T1000 (cell line): ENCODE data around the gene GNS.
"Not testable (repeated sequence)": the region's sequence is repeated elsewhere in the genome, so short reads cannot be mapped to it uniquely, and the experiment has no call there.

Source experiments
- DNase-seq: peaks from one replicate; lab custom pipeline; 2025; ENCODE audit warnings: mixed read lengths; lab: John Stamatoyannopoulos, UW

Gene GNS

DNA sequence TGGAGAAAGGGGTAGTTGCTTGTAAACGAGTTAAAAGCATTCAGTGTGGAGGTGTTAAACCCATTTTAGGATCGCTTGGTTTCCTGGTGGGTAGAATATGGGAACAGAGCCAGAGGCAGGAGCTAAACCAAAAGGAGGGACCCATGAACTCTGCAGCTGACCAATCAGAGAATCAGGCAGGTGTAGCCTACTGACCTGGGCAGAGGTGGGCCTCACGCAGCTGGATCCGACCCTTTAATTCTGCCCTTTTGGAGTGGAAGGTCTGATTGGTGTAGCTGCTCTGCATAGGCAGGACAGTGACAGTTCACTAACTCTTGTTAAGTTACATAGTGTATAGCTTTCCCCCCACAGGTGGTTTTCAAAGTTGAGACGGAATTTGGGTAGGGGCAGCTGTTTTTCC is 63.7 kb downstream of the GNS start:
- DNase-seq, result no peak

- DNase-seq, result no peak
Measured at GRCh38 chr12:64694130-64695040, 64.8 kb downstream of the GNS start.

DNA sequence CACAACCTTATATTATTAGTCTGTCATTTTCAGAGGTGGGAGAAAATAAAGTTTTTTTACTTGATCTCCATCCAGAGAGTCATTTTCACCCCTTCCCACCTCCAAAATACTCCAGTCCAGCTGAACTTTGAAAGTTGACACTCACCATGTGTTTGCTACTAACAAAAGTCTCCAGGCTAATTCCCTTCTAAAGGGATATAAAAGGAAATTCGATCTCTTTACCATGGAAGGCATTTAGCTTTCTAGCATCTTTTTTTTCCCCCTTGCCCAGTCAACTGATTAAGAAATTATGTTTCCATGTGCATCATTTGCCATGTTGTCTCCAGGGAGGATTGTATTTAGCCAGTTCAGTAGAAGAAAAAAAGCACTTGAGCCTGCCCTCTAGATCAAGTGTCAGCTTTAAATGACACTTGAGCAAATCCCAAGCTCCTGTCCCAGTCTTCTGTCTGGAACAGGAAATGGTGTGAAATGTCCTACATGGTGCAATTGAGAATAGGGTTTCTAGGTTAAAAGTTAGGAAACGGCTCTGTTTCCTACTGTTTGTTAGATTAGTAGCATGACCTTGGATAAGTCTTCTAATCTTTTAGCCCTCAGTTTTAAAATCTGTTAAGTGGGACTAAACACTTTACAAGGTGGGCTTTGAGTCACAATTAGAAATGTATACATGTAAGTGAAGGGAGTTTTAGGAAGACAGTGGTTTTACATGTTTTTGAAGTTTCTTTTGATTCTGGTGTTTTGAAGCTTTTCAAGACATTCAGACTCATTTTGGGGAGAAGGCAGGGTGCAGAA is 67.2 kb downstream of the GNS start:
- DNase-seq, result no peak

DNA sequence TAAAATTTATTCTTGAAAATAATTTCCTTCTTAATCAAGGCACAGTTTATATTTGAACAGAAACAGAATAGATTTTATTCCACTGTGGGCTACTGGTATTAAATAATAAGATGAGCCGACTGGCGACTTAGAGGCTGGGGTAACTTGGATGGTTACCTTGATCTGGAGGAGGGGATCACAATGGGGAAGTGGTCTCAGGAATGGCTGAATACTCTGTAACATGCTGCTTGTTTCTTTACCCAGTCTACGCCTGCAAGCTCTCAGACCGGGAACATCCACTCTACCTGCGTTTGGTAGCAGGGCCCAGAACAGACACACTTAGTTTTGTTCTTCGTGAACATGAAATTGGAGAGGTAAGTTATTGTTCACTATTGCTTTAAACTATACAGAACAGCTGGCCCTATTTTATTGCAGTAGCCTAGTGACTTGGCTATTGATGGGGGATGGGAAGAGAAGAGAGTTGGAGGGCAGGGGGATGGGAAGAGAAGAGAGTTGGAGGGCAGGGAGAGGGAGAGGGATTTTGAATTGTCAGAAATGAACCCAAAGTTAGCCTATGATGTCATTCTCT is 67.9 kb downstream of the GNS start:
- no peak for DNase-seq

DNA sequence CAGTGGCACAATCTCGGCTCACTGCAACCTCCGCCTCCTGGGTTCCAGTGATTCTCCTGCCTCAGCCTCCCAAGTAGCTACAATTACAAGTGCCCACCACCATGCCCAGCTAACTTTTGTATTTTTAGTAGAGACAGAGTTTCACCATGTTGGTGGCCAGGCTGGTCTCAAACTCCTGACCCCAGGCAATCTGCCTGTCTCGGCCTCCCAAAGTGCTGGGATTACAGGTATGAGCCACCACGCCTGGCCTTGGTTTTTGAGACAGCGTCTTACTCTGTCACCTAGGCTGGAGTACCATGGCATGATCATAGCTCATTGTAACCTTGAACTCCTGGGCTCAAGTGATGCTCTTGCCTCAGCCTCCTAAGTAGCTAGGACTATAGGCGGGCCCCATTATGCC is 69.0 kb downstream of the GNS start:
- not testable (repeated sequence) for DNase-seq

- DNase-seq, result no peak
Measured at GRCh38 chr12:64688715-64689114, 70.5 kb downstream of the GNS start.

- no peak for DNase-seq
Measured at GRCh38 chr12:64688219-64688618, 71.0 kb downstream of the GNS start.

DNA sequence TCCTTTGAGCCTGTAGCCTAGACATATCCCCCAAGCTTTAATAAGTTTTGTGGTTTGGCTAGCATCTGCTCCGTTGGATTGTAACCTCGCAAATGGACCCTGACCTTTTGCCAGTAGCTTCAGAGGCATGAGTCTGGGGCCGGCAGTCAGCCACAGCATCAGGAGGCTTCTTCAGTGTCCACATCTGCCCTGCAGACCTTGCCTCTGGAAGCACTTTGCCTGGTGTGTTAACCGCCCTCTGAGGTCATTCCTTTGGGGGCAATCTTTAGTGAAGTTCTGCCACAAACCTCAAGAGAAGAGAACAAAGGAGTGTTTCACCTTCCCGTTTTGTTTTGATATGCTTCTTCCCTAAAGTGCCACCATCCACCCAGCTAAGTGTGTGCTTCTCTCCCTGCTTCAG is 71.4 kb downstream of the GNS start:
- DNase-seq, result no peak

GRCh38 chr12:64685605-64686004 is 73.6 kb downstream of the GNS start:
- no peak for DNase-seq

DNA sequence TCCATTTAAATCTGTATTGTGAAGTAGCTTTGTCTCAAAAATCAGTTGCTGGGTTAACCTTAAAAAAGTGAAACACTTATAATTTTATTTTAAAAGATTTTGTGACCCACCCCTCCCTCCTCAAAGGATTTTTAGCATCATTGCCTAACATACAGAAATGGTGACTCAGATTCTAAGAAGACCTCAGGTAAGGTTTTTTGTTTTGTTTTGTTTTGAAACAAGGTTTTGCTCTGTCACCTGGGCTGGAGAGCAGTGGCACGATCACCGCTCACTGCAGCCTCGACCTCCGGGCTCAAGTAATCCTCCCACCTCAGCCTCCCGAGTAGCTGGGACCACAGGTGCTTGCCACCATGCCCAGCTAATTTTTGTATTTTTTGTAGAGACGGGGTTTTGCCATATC is 74.2 kb downstream of the GNS start:
- no peak for DNase-seq

GRCh38 chr12:64683816-64684543 is 75.2 kb downstream of the GNS start:
- DNase-seq, result no peak

DNA sequence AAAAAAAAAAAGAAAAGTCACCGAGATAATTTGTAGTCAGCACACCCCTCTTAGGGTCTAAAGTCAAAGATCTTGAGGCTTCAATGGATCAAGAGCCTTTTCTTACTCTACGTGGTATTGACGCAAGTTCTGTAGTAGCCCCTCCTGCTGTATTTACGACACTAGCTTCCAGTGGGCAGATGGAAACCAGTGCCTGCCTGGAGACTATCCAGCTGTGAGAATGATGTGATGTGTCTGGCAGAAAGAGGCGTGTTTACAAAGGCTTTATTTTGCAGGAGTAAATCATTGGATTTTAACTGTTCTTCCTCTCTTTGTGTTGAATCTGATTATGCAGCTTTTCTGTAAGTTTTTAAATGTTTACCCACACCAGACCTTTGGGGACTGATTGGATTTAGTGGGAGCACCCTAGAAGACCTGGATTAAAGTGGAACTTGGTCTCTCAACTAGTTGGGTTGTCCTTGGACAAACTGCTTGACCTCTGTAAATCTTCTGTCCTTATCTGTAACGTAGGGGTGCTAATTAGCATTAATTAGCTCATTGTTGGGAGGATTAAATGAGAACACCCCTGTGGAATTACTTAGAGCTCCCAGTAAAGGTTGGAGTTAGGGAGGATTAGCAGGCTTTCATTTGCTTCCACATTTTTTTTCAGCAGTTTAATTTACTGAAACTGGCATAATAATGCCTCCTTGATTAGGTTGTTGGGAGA is 76.5 kb downstream of the GNS start:
- no peak for DNase-seq

- DNase-seq, result no peak
Measured at GRCh38 chr12:64681200-64682052, 77.8 kb downstream of the GNS start.

DNA sequence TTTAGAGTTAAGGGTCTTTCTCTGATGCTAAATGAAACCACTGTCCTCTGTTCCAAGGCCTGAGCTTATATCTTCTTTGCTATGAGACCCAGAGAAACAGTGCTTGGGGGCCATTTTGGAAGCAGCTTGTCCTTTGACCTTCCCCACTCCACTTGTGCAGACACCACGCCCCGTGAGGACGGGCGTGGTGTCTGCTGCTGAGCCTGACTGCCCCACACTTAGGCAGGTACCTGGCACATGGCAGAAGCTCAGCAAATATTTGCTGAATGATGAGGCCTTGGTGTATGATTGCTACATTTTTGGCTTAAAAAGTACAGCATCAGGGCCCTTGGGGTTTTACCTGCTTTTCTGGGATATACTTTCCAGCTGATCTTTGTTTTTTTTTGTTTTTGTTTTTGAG is 79.0 kb downstream of the GNS start:
- no peak for DNase-seq

DNA sequence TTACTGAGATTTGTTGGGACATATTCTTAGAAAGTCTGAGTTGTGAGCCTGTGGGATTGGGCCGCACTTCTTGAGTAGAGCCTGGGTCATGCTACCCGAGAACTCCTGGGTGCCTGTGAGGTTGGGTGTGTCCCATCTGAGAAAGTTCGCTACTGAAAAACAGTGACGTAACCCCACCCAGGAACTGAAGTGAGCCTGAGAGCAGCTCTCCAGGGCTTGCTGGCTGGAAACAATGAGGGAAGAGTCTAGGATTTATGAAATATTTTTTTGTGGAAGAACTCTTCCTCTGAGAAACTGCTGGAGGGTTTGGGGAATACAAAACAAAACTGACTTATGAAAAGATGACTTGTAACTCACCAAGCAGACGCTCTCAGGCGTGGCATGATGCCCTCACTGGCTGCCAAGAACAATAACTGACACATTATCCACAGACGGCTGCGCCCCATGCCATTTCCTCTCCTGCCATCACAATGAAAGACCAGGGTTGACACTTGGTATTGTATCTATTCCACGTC is 79.7 kb downstream of the GNS start:
- no peak for DNase-seq

DNA sequence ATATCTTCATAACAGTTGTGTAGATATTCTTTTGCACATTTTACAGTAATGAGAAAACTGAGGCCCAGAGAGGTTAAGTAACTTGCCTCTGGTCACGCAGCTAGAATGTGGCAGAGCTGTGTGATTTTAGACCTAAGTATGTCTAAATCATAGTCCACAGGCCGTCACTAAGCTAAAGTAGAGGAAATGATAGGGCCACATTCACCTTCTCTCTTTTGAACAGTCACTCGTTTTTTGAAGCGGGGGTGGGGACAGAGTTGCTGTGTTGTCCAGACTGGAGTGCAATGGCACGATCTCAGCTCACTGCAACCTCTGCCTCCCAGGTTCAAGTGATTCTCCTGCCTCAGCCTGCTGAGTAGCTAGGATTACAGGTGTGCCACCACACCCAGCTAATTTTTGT is 80.4 kb downstream of the GNS start:
- no peak for DNase-seq

GRCh38 chr12:64678248-64678647 is 81.0 kb downstream of the GNS start:
- DNase-seq, result no peak

GRCh38 chr12:64675795-64676194 is 83.4 kb downstream of the GNS start:
- DNase-seq, result no peak

DNA sequence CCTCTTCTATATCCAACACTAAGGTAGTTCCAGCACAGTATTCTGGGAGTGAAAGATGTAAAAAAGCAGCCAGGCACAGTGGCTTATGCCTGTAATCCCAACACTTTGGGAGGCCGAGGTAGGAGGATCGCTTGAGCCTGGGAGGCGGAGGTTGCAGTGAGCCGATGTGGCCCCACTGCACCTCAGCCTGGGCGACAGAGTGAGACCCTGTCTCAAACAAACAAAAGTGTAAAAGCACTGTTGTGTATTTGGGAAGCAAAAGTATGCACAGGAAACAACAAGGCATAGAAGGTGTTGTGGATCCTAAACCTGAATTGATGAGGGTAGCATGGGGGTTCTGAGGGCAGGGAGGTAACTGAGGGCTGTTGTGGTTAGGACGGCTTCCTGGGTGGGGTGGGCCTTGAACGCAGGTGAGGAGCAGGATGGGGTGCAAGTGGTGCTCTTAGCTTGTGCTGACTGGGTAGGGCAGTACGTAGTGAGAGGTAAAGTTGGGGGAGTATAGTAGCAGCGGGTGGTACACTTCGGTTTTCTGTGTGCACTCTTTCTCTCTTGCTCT is 84.8 kb downstream of the GNS start:
- DNase-seq, result no peak
